A673 (cell line): Measurements from ENCODE around the gene TRAK1. TPM values are rescaled to one million over a fixed set of nuclear protein-coding genes. Genes with fewer than 3 reads are reported as not detected.

Experiments
- BruUV-seq: library from RNA; stranded (reverse); fragments of 400-500 nt; replicated peaks from 2 replicates; lab custom pipeline; 2021; lab: Mats Ljungman, UMichigan
- CTCF ChIA-PET: fragments of 300-600 bp; sonication (Branson Sonifier 250); formaldehyde crosslinking; loops from one replicate; lab custom pipeline; 2022; ENCODE audit warnings: antibody characterized with exemption; lab: Charles Lee
- POLR2A ChIA-PET: fragments of 300-600 bp; sonication (Branson Sonifier 250); formaldehyde crosslinking; loops from one replicate; lab custom pipeline; 2022; ENCODE audit warnings: antibody characterized with exemption; ENCODE audit not compliant: low non-redundant PET; lab: Charles Lee
- DNase-seq: peaks from one replicate; pipeline ENCODE4 v3.0.0-alpha.2; 2015; ENCODE audit warnings: low spot score
- H3K27ac ChIP-seq: fragments of 200-600 bp; sonication (generic); 2 replicates; pipeline ENCODE4 v1.5.1; 2016; ENCODE audit warnings: mixed run types, low read depth, mild to moderate bottlenecking, mixed read lengths, antibody characterized with exemption, low read length; ENCODE audit not compliant: poor library complexity, severe bottlenecking
- H3K27me3 ChIP-seq: fragments of 200-600 bp; sonication (generic); replicated peaks from 2 replicates; pipeline ENCODE4 v1.6.1; 2017; ENCODE audit warnings: mixed run types, low read depth, mild to moderate bottlenecking, mixed read lengths, antibody characterized with exemption, low read length; ENCODE audit not compliant: insufficient read depth, poor library complexity
- H3K36me3 ChIP-seq: fragments of 200-600 bp; sonication (generic); 2 replicates; pipeline ENCODE4 v1.6.1; 2016; ENCODE audit warnings: mixed run types, mild to moderate bottlenecking, mixed read lengths, antibody characterized with exemption, low read length; ENCODE audit not compliant: insufficient read depth, poor library complexity, severe bottlenecking
- H3K4me1 ChIP-seq: fragments of 200-600 bp; sonication (generic); 2 replicates; pipeline ENCODE4 v1.6.1; 2017; ENCODE audit warnings: mixed run types, mild to moderate bottlenecking, mixed read lengths, antibody characterized with exemption, low read length; ENCODE audit not compliant: insufficient read depth, poor library complexity, severe bottlenecking
- H3K4me3 ChIP-seq: fragments of 200-600 bp; sonication (generic); 2 replicates; pipeline ENCODE4 v1.5.1; 2016; ENCODE audit warnings: low read depth, mixed run types, mild to moderate bottlenecking, mixed read lengths, low read length; ENCODE audit not compliant: poor library complexity, severe bottlenecking
- H3K9me3 ChIP-seq: fragments of 200-600 bp; sonication (generic); 2 replicates; pipeline ENCODE4 v1.6.1; 2016; ENCODE audit warnings: mixed run types, low read depth, mild to moderate bottlenecking, mixed read lengths, antibody characterized with exemption, low read length; ENCODE audit not compliant: poor library complexity, severe bottlenecking
- CTCF ChIP-seq: fragments of 300-800, 200-600 bp; sonication (generic); conservative IDR thresholded peaks from 2 replicates; pipeline ENCODE4 v1.5.1; 2017; ENCODE audit warnings: low read depth, mild to moderate bottlenecking, antibody characterized with exemption, low read length, moderate library complexity, mixed read lengths
- EZH2 ChIP-seq: fragments of 200-600 bp; sonication (generic); IDR thresholded peaks from 2 replicates; pipeline ENCODE4 v1.6.1; 2017; ENCODE audit warnings: borderline replicate concordance, low read depth, mild to moderate bottlenecking, mixed read lengths, antibody characterized with exemption, low read length; ENCODE audit not compliant: poor library complexity, severe bottlenecking
- intact Hi-C: fragments of 100-400 bp; cut with micrococcal nuclease; formaldehyde crosslinking; loops from one replicate; pipeline ENCODE4 v1.10.0; 2022; ENCODE audit not compliant: unreplicated experiment
- total RNA-seq: library from RNA; stranded (reverse); gene quantifications from 2 replicates; pipeline ENCODE4 v1.2.3, GENCODE V29; 2021

TRAK1 gene
- total RNA-seq, 1 experiment from 2014 or later = 16.3 TPM

GRCh38 chr3:42097566-42097946 lies 6.4 kb downstream of the TRAK1 start:
- no peak overlapping the region for H3K4me3 ChIP-seq
- DNase-seq = no peak
- TF ChIP-seq CTCF (no peak), EZH2 (no peak)
- H3K27me3 ChIP-seq = no peaks in the 10 kb centered on the region
- peaks cover 8% of the 10 kb centered on the region for H3K4me1 ChIP-seq
- intact Hi-C loops = loop anchor here (10.0 kb wide), 1 partner anchor 83 kb away; no protein-coding TSS in a partner anchor
- no peak overlapping the region for H3K27ac ChIP-seq
- CTCF ChIA-PET = no interaction called here
- no peaks in the 10 kb centered on the region for H3K9me3 ChIP-seq
- POLR2A ChIA-PET = no interaction called here
- no TSS peak for BruUV-seq
- H3K36me3 ChIP-seq = no peaks in the 10 kb centered on the region

GRCh38 chr3:42098171-42098570 lies 7.0 kb downstream of the TRAK1 start:
- BruUV-seq = no TSS peak
- DNase-seq = no peak
- intact Hi-C loops = loop anchor here (10.0 kb wide), 1 partner anchor 83 kb away; no protein-coding TSS in a partner anchor
- POLR2A ChIA-PET = no interaction called here
- no peak overlapping the region for H3K4me3 ChIP-seq
- CTCF ChIA-PET = no interaction called here
- no peak for TF ChIP-seq CTCF
- no peak for TF ChIP-seq EZH2
- H3K27ac ChIP-seq = no peak overlapping the region
- no peaks in the 10 kb centered on the region for H3K36me3 ChIP-seq
- H3K27me3 ChIP-seq = no peaks in the 10 kb centered on the region
- H3K9me3 ChIP-seq = no peaks in the 10 kb centered on the region
- H3K4me1 ChIP-seq = peaks cover 8% of the 10 kb centered on the region

GRCh38 chr3:42099020-42099765 lies 8.0 kb downstream of the TRAK1 start:
- Histone ChIP-seq H3K27me3 (no peaks in the 10 kb centered on the region), H3K4me1 (peaks cover 8% of the 10 kb centered on the region), H3K4me3 (no peak overlapping the region), H3K9me3 (no peaks in the 10 kb centered on the region), H3K27ac (no peak overlapping the region), H3K36me3 (no peaks in the 10 kb centered on the region)
- no TSS peak for BruUV-seq
- ChIA-PET CTCF (interaction anchor here (1.1 to 1.9 kb wide), 3 partner anchors 27 to 137 kb away, joined by 4 to 7 read pairs (median 5); partner anchors contain the start of gene ULK4), POLR2A (interaction anchor here (0.6 kb wide), 1 partner anchor 20 kb away, joined by 3 read pairs; no protein-coding TSS in a partner anchor)
- TF ChIP-seq CTCF (no peak), EZH2 (no peak)
- intact Hi-C loops = loop anchor here (1.0 to 10.0 kb wide), 2 partner anchors 84 to 205 kb away; no protein-coding TSS in a partner anchor
- DNase-seq = no peak
